Erythroblast (primary cell): Measurements from ENCODE around the gene ISG20L2.

Experiments
- DNase-seq, 2 experiments: peaks; one replicate each; lab custom pipeline; 2025; lab: John Stamatoyannopoulos, UW
- GATA1 ChIP-seq: IDR thresholded peaks from 2 replicates; pipeline ENCODE4 v1.6.1; 2011; ENCODE audit warnings: low read depth, mild to moderate bottlenecking, control low read depth, low read length, moderate library complexity
- POLR2A ChIP-seq: IDR thresholded peaks from 2 replicates; pipeline ENCODE4 v1.6.1; 2011; ENCODE audit warnings: mild to moderate bottlenecking, low read length

The ISG20L2 gene

DNA sequence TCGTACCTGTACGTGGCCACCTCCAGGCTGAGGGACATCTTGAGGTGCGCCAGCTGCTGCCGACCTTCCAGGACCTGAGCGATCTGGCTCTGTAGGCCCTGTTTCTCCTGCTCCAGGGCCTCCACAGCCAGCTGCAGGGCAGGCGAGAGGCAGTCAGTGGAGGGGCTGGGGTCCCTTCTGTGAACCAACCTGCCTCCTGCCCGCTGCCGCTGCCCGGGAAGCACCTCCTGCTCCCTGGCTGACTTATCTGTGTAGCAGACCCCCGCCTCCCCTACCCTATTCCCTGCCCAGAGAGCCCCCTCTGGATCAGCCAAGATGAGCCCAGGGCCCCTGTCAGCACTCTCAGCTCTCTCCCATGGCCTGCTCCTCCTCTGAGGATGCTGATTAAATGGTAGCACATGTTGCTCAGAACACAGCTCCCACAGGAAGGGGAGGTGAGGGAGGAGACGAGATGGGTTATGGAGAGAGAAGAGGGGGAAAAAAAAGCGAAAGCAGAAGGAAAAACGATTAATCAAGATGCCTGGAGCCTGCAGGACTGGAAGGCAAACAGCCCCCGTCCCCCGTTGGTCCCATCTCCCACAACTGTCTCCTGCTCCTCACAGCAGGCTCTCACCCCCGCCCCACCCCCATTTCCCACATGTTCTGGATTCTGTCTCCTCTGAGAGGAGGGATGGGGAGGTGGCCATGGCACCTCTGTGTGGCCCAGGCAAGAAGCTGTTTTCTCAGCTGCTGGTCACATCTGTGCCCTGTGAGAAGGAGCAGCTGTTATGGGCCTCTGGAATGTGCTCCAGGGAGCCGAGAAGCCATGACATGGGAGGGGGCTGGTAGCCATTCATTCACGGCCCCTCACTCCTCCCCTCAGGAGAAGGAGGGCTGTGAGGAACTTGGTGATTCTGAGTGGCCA is 53.1 kb downstream of the ISG20L2 start:
- TF ChIP-seq POLR2A = no peak
- TF ChIP-seq GATA1 = no peak
- no peak for DNase-seq

DNA sequence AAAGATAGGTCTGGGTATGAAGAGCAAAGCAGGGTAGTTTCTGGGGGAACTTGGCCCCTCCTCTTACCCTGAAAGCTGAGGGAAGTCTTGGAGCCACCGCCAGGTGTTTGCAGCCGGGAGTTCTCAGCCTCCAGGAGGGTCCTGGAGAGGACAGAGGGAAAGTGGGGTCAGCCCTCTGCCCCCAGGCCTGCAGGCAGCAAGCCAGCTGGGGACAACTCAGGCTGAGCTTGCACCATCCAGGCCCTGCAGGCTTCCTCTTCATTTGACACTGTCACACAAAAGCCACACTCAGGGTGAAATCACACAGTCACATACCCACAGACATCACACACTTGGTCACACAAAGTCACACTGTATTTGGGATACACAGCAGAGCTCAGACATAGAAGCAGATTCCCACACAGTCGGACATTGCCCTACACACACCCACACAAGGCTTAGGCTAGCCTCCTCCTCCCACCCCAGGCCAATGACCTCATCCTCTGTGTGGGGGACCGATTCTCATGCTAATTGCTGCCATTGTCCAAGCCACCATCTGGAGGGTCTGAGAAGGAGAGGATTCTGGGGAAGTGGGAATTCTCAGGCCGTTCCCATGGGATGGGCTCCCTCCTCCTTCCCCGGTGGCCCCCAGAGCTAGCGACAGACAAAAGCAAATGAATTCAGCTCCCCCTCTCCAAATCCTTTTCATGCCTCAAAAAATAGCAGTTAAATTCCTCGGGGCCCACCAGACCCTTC is 55.0 kb downstream of the ISG20L2 start:
- TF ChIP-seq GATA1 (no peak), POLR2A (no peak)
- DNase-seq = no peak
